GM23338 (cell line): Measurements from ENCODE around the gene PIP4K2B. TPM values are rescaled to one million over a fixed set of nuclear protein-coding genes. Genes with fewer than 3 reads are reported as not detected.

Experiments
- ATAC-seq: fragments of 200-7000 bp; cut with Tn5 transposase; 3 replicates; pipeline ENCODE4 v1.9.1; 2020
- DNase-seq: peaks from one replicate; pipeline ENCODE4 v3.0.0-alpha.2; 2015; ENCODE audit warnings: low spot score
- H2AFZ ChIP-seq: fragments of 200-600 bp; sonication (generic); 2 replicates; pipeline ENCODE4 v1.8.0; 2016; ENCODE audit warnings: antibody characterized with exemption, mild to moderate bottlenecking, moderate library complexity
- H3F3A ChIP-seq: fragments of 200-600 bp; sonication (generic); replicated peaks from 2 replicates; pipeline ENCODE4 v1.8.0; 2017; ENCODE audit warnings: antibody characterized with exemption, mixed run types, low read depth
- H3K27ac ChIP-seq: fragments of 200-600 bp; sonication (generic); 2 replicates; pipeline ENCODE4 v1.6.1; 2016; ENCODE audit warnings: low read depth
- H3K27me3 ChIP-seq: fragments of 200-600 bp; sonication (generic); 2 replicates; pipeline ENCODE4 v1.8.0; 2016; ENCODE audit warnings: mild to moderate bottlenecking, mixed run types, moderate library complexity; ENCODE audit not compliant: insufficient read depth
- H3K36me3 ChIP-seq: fragments of 200-600 bp; sonication (generic); 2 replicates; pipeline ENCODE4 v1.8.0; 2016; ENCODE audit warnings: mild to moderate bottlenecking; ENCODE audit not compliant: insufficient read depth
- H3K4me1 ChIP-seq: fragments of 200-600 bp; sonication (generic); 2 replicates; pipeline ENCODE4 v1.8.0; 2016; ENCODE audit warnings: mild to moderate bottlenecking, moderate library complexity; ENCODE audit not compliant: insufficient read depth
- H3K4me2 ChIP-seq: fragments of 200-600 bp; sonication (generic); 2 replicates; pipeline ENCODE4 v1.7.1; 2017; ENCODE audit warnings: mixed run types
- H3K4me3 ChIP-seq: fragments of 200-600 bp; sonication (generic); 2 replicates; pipeline ENCODE4 v1.6.1; 2016; ENCODE audit warnings: mixed run types
- H3K79me2 ChIP-seq: fragments of 200-600 bp; sonication (generic); replicated peaks from 2 replicates; pipeline ENCODE4 v1.8.0; 2017; ENCODE audit warnings: mild to moderate bottlenecking; ENCODE audit not compliant: insufficient read depth
- H3K9me2 ChIP-seq: fragments of 200-600 bp; sonication (generic); 2 replicates; pipeline ENCODE4 v1.8.0; 2017; ENCODE audit not compliant: insufficient read depth
- H4K20me1 ChIP-seq: fragments of 200-600 bp; sonication (generic); replicated peaks from 2 replicates; pipeline ENCODE4 v1.8.0; 2017; ENCODE audit warnings: mild to moderate bottlenecking; ENCODE audit not compliant: insufficient read depth
- H3K27ac Mint-ChIP-seq: 2 replicates; pipeline ENCODE4 v1.8.0; 2020; ENCODE audit warnings: inconsistent platforms, mild to moderate bottlenecking, moderate library complexity, mixed read lengths
- H3K27me3 Mint-ChIP-seq: 3 replicates; pipeline ENCODE4 v1.8.0; 2022; ENCODE audit warnings: low read depth, mild to moderate bottlenecking, moderate library complexity, mixed read lengths, inconsistent platforms; ENCODE audit not compliant: insufficient read depth, poor library complexity
- H3K36me3 Mint-ChIP-seq: 3 replicates; pipeline ENCODE4 v1.8.0; 2021; ENCODE audit warnings: low read depth, mild to moderate bottlenecking, inconsistent platforms, moderate library complexity, mixed read lengths
- H3K4me1 Mint-ChIP-seq: 3 replicates; pipeline ENCODE4 v1.8.0; 2020; ENCODE audit warnings: mild to moderate bottlenecking, inconsistent platforms, mixed read lengths
- H3K4me3 Mint-ChIP-seq: 3 replicates; pipeline ENCODE4 v1.8.0; 2021; ENCODE audit warnings: moderate library complexity, mild to moderate bottlenecking, inconsistent platforms, mixed read lengths
- H3K9me3 Mint-ChIP-seq: 3 replicates; pipeline ENCODE4 v1.8.0; 2020; ENCODE audit warnings: moderate library complexity, mild to moderate bottlenecking, inconsistent platforms, mixed read lengths
- EZH2 ChIP-seq: fragments of 200-600 bp; sonication (generic); IDR thresholded peaks from one replicate; pipeline ENCODE4 v1.8.0; 2017; ENCODE audit warnings: antibody characterized with exemption, mild to moderate bottlenecking, low read depth; ENCODE audit not compliant: unreplicated experiment
- NANOG ChIP-seq: IDR thresholded peaks from 2 replicates; pipeline ENCODE4 v1.6.1; 2016; ENCODE audit warnings: antibody characterized with exemption, borderline replicate concordance
- POLR2AphosphoS5 ChIP-seq: IDR thresholded peaks from 2 replicates; pipeline ENCODE4 v1.6.1; 2016; ENCODE audit warnings: antibody characterized with exemption, low read depth
- STAT1 ChIP-seq: IDR thresholded peaks from one replicate; pipeline ENCODE4 v1.6.1; 2016; ENCODE audit warnings: antibody characterized with exemption; ENCODE audit not compliant: unreplicated experiment
- ZNF114 ChIP-seq: fragments of 250-450 bp; sonication (Bioruptor Pico); IDR thresholded peaks from 2 replicates; pipeline ENCODE4 v1.5.0; 2020; ENCODE audit warnings: mild to moderate bottlenecking, moderate library complexity
- ZNF331 ChIP-seq: fragments of 250-450 bp; sonication (Bioruptor Pico); IDR thresholded peaks from 2 replicates; pipeline ENCODE4 v1.5.0; 2020; ENCODE audit warnings: low read depth, mild to moderate bottlenecking, moderate library complexity
- polyA plus RNA-seq: library from polyadenylated mRNA; unstranded; fragments of >200 nt; fragmentation: Nextera tagmentation; extraction: Ambion mirVana; gene quantifications from 2 replicates; pipeline ENCODE4 v1.2.1, GENCODE V29; 2016
- total RNA-seq: library from RNA; depleted of rRNA; stranded (reverse); fragments of >200 nt; shearing (Covaris generic); gene quantifications from 2 replicates; pipeline ENCODE4 v1.2.3, GENCODE V29; 2014
- TF ChIP-seq, protein P1 (sequence below), 2 experiments: fragments of 200-600 bp in 1 of 2; sonication (generic) in 1 of 2; conservative IDR thresholded peaks; 2 replicates each; pipeline versions ENCODE4 v1.5.1 to v1.6.1; 2016 to 2017; ENCODE audit warnings: antibody characterized with exemption in 2 of 2, low read depth in 2 of 2, mild to moderate bottlenecking in 2 of 2, moderate library complexity in 1 of 2
- TF ChIP-seq, protein P2 (sequence below): IDR thresholded peaks from 2 replicates; pipeline ENCODE4 v1.6.1; 2016; ENCODE audit warnings: antibody characterized with exemption
- TF ChIP-seq, protein P3 (sequence below): IDR thresholded peaks from one replicate; pipeline ENCODE4 v1.6.1; 2018; ENCODE audit warnings: antibody characterized with exemption; ENCODE audit not compliant: unreplicated experiment

PIP4K2B gene
- total and polyA plus RNA-seq, 2 experiments from 2014 or later, result 9.5 to 43.4 TPM

DNA sequence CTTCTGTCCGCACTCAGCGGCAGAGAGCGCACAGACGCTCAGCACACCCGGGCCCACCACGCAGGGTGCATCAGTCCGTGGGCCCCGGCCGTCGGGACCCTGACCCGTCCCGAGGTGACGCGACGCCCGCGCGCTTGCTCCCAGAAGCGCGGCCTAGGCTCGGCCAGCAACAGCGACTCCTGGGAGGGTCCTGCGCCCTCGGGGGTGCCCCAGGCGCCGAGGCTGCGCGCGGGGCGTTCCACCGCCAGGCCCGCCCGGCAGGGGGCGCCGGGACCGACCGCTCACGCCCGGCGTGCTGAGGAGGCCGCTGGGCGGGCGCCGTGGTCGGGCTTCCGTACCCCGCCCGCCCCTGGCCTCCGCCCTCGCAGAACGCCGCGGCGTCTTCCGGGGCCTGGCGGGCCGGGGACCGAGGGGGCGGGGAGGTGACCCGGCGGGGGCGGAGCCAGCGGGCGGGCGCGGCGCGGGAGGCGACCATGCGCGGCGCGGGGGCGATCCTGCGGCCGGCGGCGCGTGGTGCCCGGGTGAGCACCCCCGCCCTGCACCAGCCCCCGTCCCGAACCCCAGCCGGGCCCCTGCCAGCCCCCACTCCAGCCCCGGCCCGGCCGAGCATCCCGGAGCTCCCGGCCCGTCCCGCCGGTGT is 69.3 kb downstream of the PIP4K2B start, which contains the start of gene CISD3:
Gene CISD3, plus strand, starts transcription at position 456 of the 640 bp plus-strand sequence. Its CDS starts 18 bp downstream, at position 474.
- Histone ChIP-seq H3K79me2 (no peaks in the 10 kb centered on the region), H3K4me3 (peak within 1 kb of the TSS; percentile 88), H3K4me2 (peak within 1 kb of the TSS; percentile 99), H2AFZ (peak within 1 kb of the TSS; percentile 98), H3K27ac (0 out of 2 replicates have a peak within 1 kb of the TSS, but pooled peaks have one; percentile 55), H3K27me3 (peaks cover 22% of the 10 kb centered on the region), H4K20me1 (peaks cover 10% of the 10 kb centered on the region), H3K36me3 (no peaks in the 10 kb centered on the region), H3K9me2 (no peaks in the 10 kb centered on the region), H3F3A (peaks cover 7% of the 10 kb centered on the region), H3K4me1 (peaks cover 27% of the 10 kb centered on the region)
- ATAC-seq, result peak; percentile 67
- Mint-ChIP-seq H3K9me3 (no peaks in the 10 kb centered on the region), H3K4me1 (peaks cover 48% of the 10 kb centered on the region), H3K36me3 (peaks cover 18% of the 10 kb centered on the region), H3K27ac (peak within 1 kb of the TSS; percentile 92), H3K4me3 (peak within 1 kb of the TSS; percentile 94), H3K27me3 (peaks cover 36% of the 10 kb centered on the region)
- peak; percentile 90 for DNase-seq
- TF ChIP-seq, protein P1, sequence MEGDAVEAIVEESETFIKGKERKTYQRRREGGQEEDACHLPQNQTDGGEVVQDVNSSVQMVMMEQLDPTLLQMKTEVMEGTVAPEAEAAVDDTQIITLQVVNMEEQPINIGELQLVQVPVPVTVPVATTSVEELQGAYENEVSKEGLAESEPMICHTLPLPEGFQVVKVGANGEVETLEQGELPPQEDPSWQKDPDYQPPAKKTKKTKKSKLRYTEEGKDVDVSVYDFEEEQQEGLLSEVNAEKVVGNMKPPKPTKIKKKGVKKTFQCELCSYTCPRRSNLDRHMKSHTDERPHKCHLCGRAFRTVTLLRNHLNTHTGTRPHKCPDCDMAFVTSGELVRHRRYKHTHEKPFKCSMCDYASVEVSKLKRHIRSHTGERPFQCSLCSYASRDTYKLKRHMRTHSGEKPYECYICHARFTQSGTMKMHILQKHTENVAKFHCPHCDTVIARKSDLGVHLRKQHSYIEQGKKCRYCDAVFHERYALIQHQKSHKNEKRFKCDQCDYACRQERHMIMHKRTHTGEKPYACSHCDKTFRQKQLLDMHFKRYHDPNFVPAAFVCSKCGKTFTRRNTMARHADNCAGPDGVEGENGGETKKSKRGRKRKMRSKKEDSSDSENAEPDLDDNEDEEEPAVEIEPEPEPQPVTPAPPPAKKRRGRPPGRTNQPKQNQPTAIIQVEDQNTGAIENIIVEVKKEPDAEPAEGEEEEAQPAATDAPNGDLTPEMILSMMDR (conservative IDR thresholded peaks at IDR 0.05; ENCODE audit: low read depth in 2 of 2), result peak in 1 of 2 experiments; percentile 57; a peak in 3 of 4 replicates
- TF ChIP-seq POLR2AphosphoS5, result no peak; the same call in 1 of the 2 replicates
- TF ChIP-seq STAT1, result no peak

DNA sequence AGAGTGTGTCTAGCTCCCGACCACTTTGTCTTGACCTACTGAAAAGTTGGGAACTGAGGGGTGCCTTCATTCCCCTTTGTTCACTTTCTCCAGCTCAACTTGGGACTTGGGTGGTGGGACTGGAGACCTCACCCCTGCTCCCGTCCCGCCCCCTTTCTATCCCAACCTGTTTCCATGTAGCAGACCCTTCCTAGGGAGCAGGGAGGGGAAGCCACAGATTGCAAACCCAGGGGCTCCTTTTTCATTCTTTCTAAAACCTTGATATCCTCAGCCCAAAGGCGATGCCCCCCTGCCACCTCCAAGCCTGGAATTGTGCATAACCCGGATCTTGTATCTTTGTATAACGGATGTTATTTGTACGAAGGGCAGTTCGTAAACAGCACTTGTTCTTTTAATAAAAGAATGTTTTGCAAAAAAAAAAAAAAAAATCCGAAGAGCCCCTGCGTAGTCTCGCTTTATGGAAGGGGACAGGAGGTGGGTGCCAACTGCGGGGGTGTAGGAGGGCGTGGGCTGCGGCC is 69.9 kb downstream of the PIP4K2B start:
- TF ChIP-seq ZNF331 (CRISPR knock-in tag) (no peak), POLR2AphosphoS5 (no peak), ZNF114 (no peak), NANOG (no peak), EZH2 (peak; percentile 48)
- TF ChIP-seq, protein P2, sequence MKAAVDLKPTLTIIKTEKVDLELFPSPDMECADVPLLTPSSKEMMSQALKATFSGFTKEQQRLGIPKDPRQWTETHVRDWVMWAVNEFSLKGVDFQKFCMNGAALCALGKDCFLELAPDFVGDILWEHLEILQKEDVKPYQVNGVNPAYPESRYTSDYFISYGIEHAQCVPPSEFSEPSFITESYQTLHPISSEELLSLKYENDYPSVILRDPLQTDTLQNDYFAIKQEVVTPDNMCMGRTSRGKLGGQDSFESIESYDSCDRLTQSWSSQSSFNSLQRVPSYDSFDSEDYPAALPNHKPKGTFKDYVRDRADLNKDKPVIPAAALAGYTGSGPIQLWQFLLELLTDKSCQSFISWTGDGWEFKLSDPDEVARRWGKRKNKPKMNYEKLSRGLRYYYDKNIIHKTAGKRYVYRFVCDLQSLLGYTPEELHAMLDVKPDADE, result no peak
- TF ChIP-seq, protein P1 (conservative IDR thresholded peaks at IDR 0.05; ENCODE audit: low read depth in 2 of 2), result no peak
- TF ChIP-seq, protein P3, sequence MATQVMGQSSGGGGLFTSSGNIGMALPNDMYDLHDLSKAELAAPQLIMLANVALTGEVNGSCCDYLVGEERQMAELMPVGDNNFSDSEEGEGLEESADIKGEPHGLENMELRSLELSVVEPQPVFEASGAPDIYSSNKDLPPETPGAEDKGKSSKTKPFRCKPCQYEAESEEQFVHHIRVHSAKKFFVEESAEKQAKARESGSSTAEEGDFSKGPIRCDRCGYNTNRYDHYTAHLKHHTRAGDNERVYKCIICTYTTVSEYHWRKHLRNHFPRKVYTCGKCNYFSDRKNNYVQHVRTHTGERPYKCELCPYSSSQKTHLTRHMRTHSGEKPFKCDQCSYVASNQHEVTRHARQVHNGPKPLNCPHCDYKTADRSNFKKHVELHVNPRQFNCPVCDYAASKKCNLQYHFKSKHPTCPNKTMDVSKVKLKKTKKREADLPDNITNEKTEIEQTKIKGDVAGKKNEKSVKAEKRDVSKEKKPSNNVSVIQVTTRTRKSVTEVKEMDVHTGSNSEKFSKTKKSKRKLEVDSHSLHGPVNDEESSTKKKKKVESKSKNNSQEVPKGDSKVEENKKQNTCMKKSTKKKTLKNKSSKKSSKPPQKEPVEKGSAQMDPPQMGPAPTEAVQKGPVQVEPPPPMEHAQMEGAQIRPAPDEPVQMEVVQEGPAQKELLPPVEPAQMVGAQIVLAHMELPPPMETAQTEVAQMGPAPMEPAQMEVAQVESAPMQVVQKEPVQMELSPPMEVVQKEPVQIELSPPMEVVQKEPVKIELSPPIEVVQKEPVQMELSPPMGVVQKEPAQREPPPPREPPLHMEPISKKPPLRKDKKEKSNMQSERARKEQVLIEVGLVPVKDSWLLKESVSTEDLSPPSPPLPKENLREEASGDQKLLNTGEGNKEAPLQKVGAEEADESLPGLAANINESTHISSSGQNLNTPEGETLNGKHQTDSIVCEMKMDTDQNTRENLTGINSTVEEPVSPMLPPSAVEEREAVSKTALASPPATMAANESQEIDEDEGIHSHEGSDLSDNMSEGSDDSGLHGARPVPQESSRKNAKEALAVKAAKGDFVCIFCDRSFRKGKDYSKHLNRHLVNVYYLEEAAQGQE, result no peak
- H3K27me3 ChIP-seq, result peaks cover 22% of the 10 kb centered on the region
- H3F3A ChIP-seq, result peaks cover 4% of the 10 kb centered on the region
- H4K20me1 ChIP-seq, result peaks cover 4% of the 10 kb centered on the region
- DNase-seq, result no peak
- H3K27me3 Mint-ChIP-seq, result peaks cover 34% of the 10 kb centered on the region
- peak overlapping the region; percentile 88 for H3K4me2 ChIP-seq
- peak overlapping the region; percentile 75 for H3K4me3 ChIP-seq
- ATAC-seq, result no peak
- no peaks in the 10 kb centered on the region for H3K9me3 Mint-ChIP-seq
- H3K9me2 ChIP-seq, result no peaks in the 10 kb centered on the region
- H3K79me2 ChIP-seq, result no peaks in the 10 kb centered on the region
- H3K4me1 ChIP-seq, result peaks cover 23% of the 10 kb centered on the region
- peaks cover 12% of the 10 kb centered on the region for H3K36me3 Mint-ChIP-seq
- H3K4me1 Mint-ChIP-seq, result peaks cover 44% of the 10 kb centered on the region
- H2AFZ ChIP-seq, result peak overlapping the region; percentile 88
- H3K4me3 Mint-ChIP-seq, result peak overlapping the region; percentile 66
- H3K27ac Mint-ChIP-seq, result no peak overlapping the region
- H3K36me3 ChIP-seq, result no peaks in the 10 kb centered on the region
- H3K27ac ChIP-seq, result no peak overlapping the region
